Naive thymus-derived CD4-positive, alpha-beta T cell (primary cell): ENCODE results near the gene TRAP1. TPM values are rescaled to one million over a fixed set of nuclear protein-coding genes. Genes with fewer than 3 reads are reported as not detected.
"Not testable (repeated sequence)": the region's sequence is repeated elsewhere in the genome, so short reads cannot be mapped to it uniquely, and the experiment has no call there.

Experiments
- ATAC-seq: fragments of 150-1000 bp; cut with Tn5 transposase; 2 replicates; pipeline ENCODE4 v1.10.0; 2021; ENCODE audit warnings: mild to moderate bottlenecking, moderate library complexity
- CTCF ChIA-PET: fragments of 350-600 bp; sonication (Branson Sonifier 250); formaldehyde crosslinking; loops from one replicate; lab custom pipeline; 2021; ENCODE audit warnings: antibody characterized with exemption; lab: Charles Lee
- POLR2A ChIA-PET: fragments of 350-600 bp; sonication (Branson Sonifier 250); formaldehyde crosslinking; loops from one replicate; lab custom pipeline; 2021; ENCODE audit warnings: antibody characterized with exemption, inconsistent platforms; lab: Charles Lee
- DNase-seq, 9 donors: peaks; one replicate each; pipeline versions ENCODE4 v3.0.0 to v3.0.0-alpha.2; 2020 to 2022; ENCODE audit warnings: mixed read lengths in 1 of 9
- H3K27ac ChIP-seq: one replicate; pipeline ENCODE4 v1.7.0; 2013; ENCODE audit warnings: mild to moderate bottlenecking, low read depth, low read length, moderate library complexity
- H3K27me3 ChIP-seq, 2 donors: one replicate each; pipeline ENCODE4 v1.7.0; 2013; ENCODE audit warnings: low read length in 2 of 2, mild to moderate bottlenecking in 2 of 2, moderate library complexity in 2 of 2; ENCODE audit not compliant: control insufficient read depth in 2 of 2, insufficient read depth in 2 of 2
- H3K36me3 ChIP-seq, 3 experiments: 1 replicate in 2 of 3; 2 replicates in 1 of 3; pipeline ENCODE4 v1.7.0; 2013; ENCODE audit warnings: low read length in 3 of 3, mild to moderate bottlenecking in 3 of 3, moderate library complexity in 1 of 3; ENCODE audit not compliant: insufficient read depth in 3 of 3, control insufficient read depth in 2 of 3
- H3K4me1 ChIP-seq, 2 donors: one replicate each; pipeline ENCODE4 v1.7.0; 2013; ENCODE audit warnings: low read length in 2 of 2, mild to moderate bottlenecking in 2 of 2, moderate library complexity in 1 of 2; ENCODE audit not compliant: control insufficient read depth in 2 of 2, insufficient read depth in 2 of 2
- H3K4me3 ChIP-seq: 2 replicates; pipeline ENCODE4 v1.7.0; 2013; ENCODE audit warnings: mild to moderate bottlenecking, low read length
- H3K9me3 ChIP-seq, 3 experiments: 1 replicate in 2 of 3; 2 replicates in 1 of 3; pipeline ENCODE4 v1.7.0; 2013; ENCODE audit warnings: low read length in 3 of 3; ENCODE audit not compliant: control insufficient read depth in 2 of 3
- H3K27ac Mint-ChIP-seq, 9 donors: one replicate each; pipeline ENCODE4 v1.8.0; 2020 to 2022; ENCODE audit warnings: mixed read lengths in 9 of 9, mild to moderate bottlenecking in 8 of 9, moderate library complexity in 5 of 9, inconsistent platforms in 2 of 9
- H3K27me3 Mint-ChIP-seq, 5 donors: one replicate each; pipeline ENCODE4 v1.8.0; 2021 to 2022; ENCODE audit warnings: mixed read lengths in 5 of 5, mild to moderate bottlenecking in 1 of 5
- H3K36me3 Mint-ChIP-seq, 5 donors: one replicate each; pipeline ENCODE4 v1.8.0; 2020 to 2022; ENCODE audit warnings: mixed read lengths in 5 of 5, mild to moderate bottlenecking in 3 of 5, inconsistent platforms in 1 of 5
- H3K4me1 Mint-ChIP-seq, 7 donors: one replicate each; pipeline ENCODE4 v1.8.0; 2020 to 2022; ENCODE audit warnings: mixed read lengths in 7 of 7, mild to moderate bottlenecking in 3 of 7, inconsistent platforms in 1 of 7
- H3K4me3 Mint-ChIP-seq, 10 donors: one replicate each; pipeline ENCODE4 v1.8.0; 2020 to 2022; ENCODE audit warnings: mild to moderate bottlenecking in 10 of 10, mixed read lengths in 10 of 10, moderate library complexity in 6 of 10, inconsistent platforms in 2 of 10
- H3K9me3 Mint-ChIP-seq, 11 donors: one replicate each; pipeline ENCODE4 v1.8.0; 2020 to 2022; ENCODE audit warnings: mixed read lengths in 11 of 11, mild to moderate bottlenecking in 4 of 11, inconsistent platforms in 1 of 11, moderate library complexity in 1 of 11
- intact Hi-C, 2 donors: fragments of 100-400 bp; cut with micrococcal nuclease; formaldehyde crosslinking; loops; one replicate each; pipeline ENCODE4 v1.15.1; 2023
- polyA plus RNA-seq, 2 donors: library from polyadenylated mRNA; unstranded; fragments of 300-500 nt; fragmentation: Illumina TruSeq; gene quantifications; one replicate each; pipeline ENCODE4 v1.2.3, GENCODE V29; 2021
- total RNA-seq, 6 experiments: library from RNA in 5 of 6; stranded (reverse) in 5 of 6; gene quantifications; 1 replicate in 5 of 6; 2 replicates in 1 of 6; pipeline ENCODE4 v1.2.3 and lab custom pipeline; 2021 to 2026

Gene TRAP1
- total and polyA plus RNA-seq, 7 experiments from 2014 or later: 59.6 to 138 (median 123) TPM

- Mint-ChIP-seq H3K4me1 (peaks cover 14 to 31% (median 19%) of the 10 kb centered on the region in 7 donors), H3K9me3 (no peaks in the 10 kb centered on the region), H3K36me3 (peaks cover 0 to 38% (median 9%) of the 10 kb centered on the region in 5 donors), H3K27me3 (no peaks in the 10 kb centered on the region), H3K4me3 (no peak overlapping the region), H3K27ac (peak overlapping the region in 1 of 9 donors; percentile 2)
- ATAC-seq (no peak), DNase-seq (no peak)
- Histone ChIP-seq H3K9me3 (no peaks in the 10 kb centered on the region), H3K27me3 (no peaks in the 10 kb centered on the region), H3K4me1 (peaks cover 9 to 13% of the 10 kb centered on the region in 2 donors), H3K27ac (no peak overlapping the region), H3K4me3 (no peak overlapping the region), H3K36me3 (peaks cover 0 to 86% (median 11%) of the 10 kb centered on the region in 3 experiments)
- intact Hi-C loops: loop anchor here in 1 of 2 donors (5.0 kb wide), 1 partner anchor 35 kb away; no protein-coding TSS in a partner anchor
- POLR2A ChIA-PET: no interaction called here
- CTCF ChIA-PET: no interaction called here
These were observed 55.4 kb downstream of the TRAP1 start for GRCh38 chr16:3661922-3662321.

- peaks cover 14 to 28% (median 16%) of the 10 kb centered on the region in 7 donors for H3K4me1 Mint-ChIP-seq
These were observed 56.0 kb downstream of the TRAP1 start for GRCh38 chr16:3661311-3661710.

GRCh38 chr16:3659251-3659650 lies 58.1 kb downstream of the TRAP1 start:
- no peak overlapping the region for H3K4me3 Mint-ChIP-seq
- Histone ChIP-seq H3K27me3 (no peaks in the 10 kb centered on the region), H3K4me3 (no peak overlapping the region), H3K27ac (no peak overlapping the region), H3K9me3 (no peaks in the 10 kb centered on the region), H3K36me3 (peaks cover 0 to 92% (median 14%) of the 10 kb centered on the region in 3 experiments), H3K4me1 (no peaks in the 10 kb centered on the region)
- ATAC-seq (no peak), DNase-seq (no peak)
- peak overlapping the region in 3 of 9 donors; percentile 32 to 54 (median 39) for H3K27ac Mint-ChIP-seq
- intact Hi-C loops: no loop called here
- POLR2A ChIA-PET: no interaction called here
- no peaks in the 10 kb centered on the region for H3K27me3 Mint-ChIP-seq
- H3K36me3 Mint-ChIP-seq: peaks cover 0 to 40% (median 8%) of the 10 kb centered on the region in 5 donors
- CTCF ChIA-PET: interaction anchor here (0.7 kb wide), 1 partner anchor 132 kb away, joined by 4 read pairs; no protein-coding TSS in a partner anchor
- H3K9me3 Mint-ChIP-seq: no peaks in the 10 kb centered on the region
- peaks cover 0 to 14% (median under 1%) of the 10 kb centered on the region in 7 donors for H3K4me1 Mint-ChIP-seq

More at GRCh38 chr16:3661311-3661710, 56.0 kb downstream of the TRAP1 start:
- no peak overlapping the region for H3K27ac ChIP-seq
- POLR2A ChIA-PET: no interaction called here
- intact Hi-C loops: loop anchor here in 1 of 2 donors (5.0 kb wide), 1 partner anchor 34 kb away; no protein-coding TSS in a partner anchor
- no peaks in the 10 kb centered on the region for H3K9me3 ChIP-seq
- Mint-ChIP-seq H3K36me3 (peaks cover 0 to 40% (median 9%) of the 10 kb centered on the region in 5 donors), H3K27me3 (no peaks in the 10 kb centered on the region), H3K27ac (peak overlapping the region in 4 of 9 donors; percentile 5 to 71 (median 56)), H3K9me3 (no peaks in the 10 kb centered on the region), H3K4me3 (no peak overlapping the region)
- H3K36me3 ChIP-seq: peaks cover 0 to 89% (median 14%) of the 10 kb centered on the region in 3 experiments
- DNase-seq (no peak), ATAC-seq (no peak)
- H3K27me3 ChIP-seq: no peaks in the 10 kb centered on the region
- peaks cover 9 to 12% of the 10 kb centered on the region in 2 donors for H3K4me1 ChIP-seq
- CTCF ChIA-PET: no interaction called here
- no peak overlapping the region for H3K4me3 ChIP-seq

DNA sequence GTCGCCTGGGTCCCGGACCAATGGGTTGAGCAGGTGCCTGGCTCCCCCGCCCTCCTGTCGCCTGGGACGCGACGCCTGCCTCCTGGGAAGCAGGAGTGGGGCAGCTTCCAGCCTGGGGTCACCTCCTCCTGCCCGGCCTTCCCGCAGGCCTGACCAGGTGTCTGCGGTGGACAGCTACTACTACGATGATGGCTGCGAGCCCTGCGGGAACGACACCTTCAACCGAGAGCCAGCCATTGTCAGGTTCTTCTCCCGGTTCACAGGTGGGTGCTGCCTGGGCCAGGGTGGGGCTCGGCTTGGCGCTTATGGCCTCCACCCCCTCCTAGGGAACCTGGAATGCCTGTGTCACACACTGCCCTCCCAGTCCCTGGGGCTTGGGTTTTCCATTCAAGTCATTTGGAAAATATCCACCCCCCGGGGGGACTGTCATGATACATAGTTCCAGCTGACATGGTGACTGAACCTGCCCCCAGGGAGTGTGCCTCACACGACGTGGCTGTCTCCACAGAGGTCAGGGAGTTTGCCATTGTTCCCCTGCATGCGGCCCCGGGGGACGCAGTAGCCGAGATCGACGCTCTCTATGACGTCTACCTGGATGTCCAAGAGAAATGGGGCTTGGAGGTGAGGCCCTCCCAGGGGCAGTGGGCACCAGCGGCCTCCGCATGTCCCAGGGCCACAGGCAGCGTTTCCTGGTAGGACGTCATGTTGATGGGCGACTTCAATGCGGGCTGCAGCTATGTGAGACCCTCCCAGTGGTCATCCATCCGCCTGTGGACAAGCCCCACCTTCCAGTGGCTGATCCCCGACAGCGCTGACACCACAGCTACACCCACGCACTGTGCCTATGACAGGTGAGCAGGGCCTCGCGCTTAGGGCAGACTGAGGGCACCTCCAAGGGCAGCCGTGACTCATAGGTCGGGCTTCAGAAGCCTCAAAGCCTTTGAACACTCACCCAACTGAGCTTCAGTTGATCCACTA lies 60.5 kb downstream of the TRAP1 start:
- no peak for DNase-seq
- Mint-ChIP-seq H3K4me1 (peaks cover 0 to 19% (median 4%) of the 10 kb centered on the region in 7 donors), H3K27me3 (no peaks in the 10 kb centered on the region), H3K9me3 (no peaks in the 10 kb centered on the region), H3K4me3 (no peak overlapping the region), H3K27ac (peak overlapping the region in 5 of 9 donors; percentile 22 to 79 (median 43)), H3K36me3 (peaks cover 0 to 32% (median 6%) of the 10 kb centered on the region in 5 donors)
- H3K4me1 ChIP-seq: no peaks in the 10 kb centered on the region
- no peaks in the 10 kb centered on the region for H3K9me3 ChIP-seq
- no peak for ATAC-seq
- POLR2A ChIA-PET: no interaction called here
- peaks cover 0 to 79% (median 10%) of the 10 kb centered on the region in 3 experiments for H3K36me3 ChIP-seq
- CTCF ChIA-PET: no interaction called here
- no peak overlapping the region for H3K4me3 ChIP-seq
- intact Hi-C loops: no loop called here
- no peaks in the 10 kb centered on the region for H3K27me3 ChIP-seq
- H3K27ac ChIP-seq: no peak overlapping the region

DNA sequence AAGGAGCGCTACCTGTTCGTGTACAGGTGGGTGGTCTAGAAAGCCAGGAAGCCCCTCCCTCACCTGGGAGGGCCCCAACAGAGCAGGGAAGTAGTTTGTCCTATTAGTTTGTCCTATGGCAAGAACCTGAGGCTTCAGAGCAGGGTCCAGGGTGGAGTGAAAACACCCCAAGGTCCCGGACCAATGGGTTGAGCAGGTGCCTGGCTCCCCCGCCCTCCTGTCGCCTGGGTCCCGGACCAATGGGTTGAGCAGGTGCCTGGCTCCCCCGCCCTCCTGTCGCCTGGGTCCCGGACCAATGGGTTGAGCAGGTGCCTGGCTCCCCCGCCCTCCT lies 61.2 kb downstream of the TRAP1 start:
- H3K9me3 ChIP-seq, H3K27ac ChIP-seq, POLR2A ChIA-PET, H3K9me3 Mint-ChIP-seq, ATAC-seq, H3K4me3 Mint-ChIP-seq, H3K4me1 ChIP-seq, H3K4me3 ChIP-seq, H3K27me3 Mint-ChIP-seq, H3K27ac Mint-ChIP-seq, DNase-seq, H3K27me3 ChIP-seq, intact Hi-C loops: not testable (repeated sequence)
- Mint-ChIP-seq H3K36me3 (peaks cover 0 to 29% (median 5%) of the 10 kb centered on the region in 5 donors), H3K4me1 (peaks cover 0 to 17% (median 4%) of the 10 kb centered on the region in 7 donors)
- CTCF ChIA-PET: interaction anchor here (1.0 kb wide), 1 partner anchor 227 kb away, joined by 3 read pairs; no protein-coding TSS in a partner anchor
- peaks cover 0 to 79% (median 10%) of the 10 kb centered on the region in 3 experiments for H3K36me3 ChIP-seq

- POLR2A ChIA-PET: no interaction called here
- H3K4me1 Mint-ChIP-seq: peaks cover 0 to 16% (median 4%) of the 10 kb centered on the region in 7 donors
- peaks cover 0 to 24% (median 4%) of the 10 kb centered on the region in 5 donors for H3K36me3 Mint-ChIP-seq
- H3K27ac Mint-ChIP-seq: peak overlapping the region in 2 of 9 donors; percentile 51 to 86
- ATAC-seq: no peak
- no peaks in the 10 kb centered on the region for H3K9me3 Mint-ChIP-seq
- H3K4me1 ChIP-seq: no peaks in the 10 kb centered on the region
- intact Hi-C loops: no loop called here
- no peak overlapping the region for H3K4me3 ChIP-seq
- no peak for DNase-seq
- no peaks in the 10 kb centered on the region for H3K27me3 ChIP-seq
- no peaks in the 10 kb centered on the region for H3K27me3 Mint-ChIP-seq
- CTCF ChIA-PET: interaction anchor here (1.0 kb wide), 1 partner anchor 228 kb away, joined by 3 read pairs; no protein-coding TSS in a partner anchor
- H3K27ac ChIP-seq: no peak overlapping the region
- no peak overlapping the region for H3K4me3 Mint-ChIP-seq
- no peaks in the 10 kb centered on the region for H3K9me3 ChIP-seq
- H3K36me3 ChIP-seq: peaks cover 0 to 78% (median 10%) of the 10 kb centered on the region in 3 experiments
These were observed 61.7 kb downstream of the TRAP1 start for GRCh38 chr16:3655396-3656159.
